NB4 (cell line): ENCODE measurements around the gene RIPOR3.

Experiments
- POLR2A ChIP-seq: IDR thresholded peaks from 2 replicates; pipeline ENCODE4 v1.6.1; 2011; ENCODE audit warnings: mild to moderate bottlenecking; ENCODE audit not compliant: insufficient read length; ENCODE audit errors: extremely low read depth
- TF ChIP-seq, protein P1 (sequence below): IDR thresholded peaks from one replicate; pipeline ENCODE4 v1.5.1; 2012; ENCODE audit warnings: low read depth, low read length

DNA sequence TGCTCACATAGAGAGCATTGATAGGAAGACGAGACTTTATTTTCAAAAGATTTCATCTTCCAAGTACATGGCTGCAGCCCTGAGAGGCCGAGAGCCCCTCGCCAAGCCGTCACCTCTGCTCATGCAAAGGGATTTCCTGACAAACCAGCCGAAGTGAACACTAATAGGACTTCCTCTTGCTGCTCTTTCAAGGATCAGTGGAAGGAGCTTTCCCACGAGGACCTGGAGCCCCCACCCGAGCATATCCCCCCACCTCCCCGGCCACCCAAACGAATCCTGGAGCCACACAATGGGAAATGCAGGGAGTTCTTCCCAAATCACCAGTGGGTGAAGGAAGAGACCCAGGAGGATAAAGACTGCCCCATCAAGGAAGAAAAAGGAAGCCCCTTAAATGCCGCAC, 111.8 kb downstream of the RIPOR3 start:
- TF ChIP-seq, protein P1, sequence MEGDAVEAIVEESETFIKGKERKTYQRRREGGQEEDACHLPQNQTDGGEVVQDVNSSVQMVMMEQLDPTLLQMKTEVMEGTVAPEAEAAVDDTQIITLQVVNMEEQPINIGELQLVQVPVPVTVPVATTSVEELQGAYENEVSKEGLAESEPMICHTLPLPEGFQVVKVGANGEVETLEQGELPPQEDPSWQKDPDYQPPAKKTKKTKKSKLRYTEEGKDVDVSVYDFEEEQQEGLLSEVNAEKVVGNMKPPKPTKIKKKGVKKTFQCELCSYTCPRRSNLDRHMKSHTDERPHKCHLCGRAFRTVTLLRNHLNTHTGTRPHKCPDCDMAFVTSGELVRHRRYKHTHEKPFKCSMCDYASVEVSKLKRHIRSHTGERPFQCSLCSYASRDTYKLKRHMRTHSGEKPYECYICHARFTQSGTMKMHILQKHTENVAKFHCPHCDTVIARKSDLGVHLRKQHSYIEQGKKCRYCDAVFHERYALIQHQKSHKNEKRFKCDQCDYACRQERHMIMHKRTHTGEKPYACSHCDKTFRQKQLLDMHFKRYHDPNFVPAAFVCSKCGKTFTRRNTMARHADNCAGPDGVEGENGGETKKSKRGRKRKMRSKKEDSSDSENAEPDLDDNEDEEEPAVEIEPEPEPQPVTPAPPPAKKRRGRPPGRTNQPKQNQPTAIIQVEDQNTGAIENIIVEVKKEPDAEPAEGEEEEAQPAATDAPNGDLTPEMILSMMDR, result no peak
- no peak for TF ChIP-seq POLR2A
